GM18499 (cell line): ENCODE data around the gene PILRB.
"Not testable (repeated sequence)": the region's sequence is repeated elsewhere in the genome, so short reads cannot be mapped to it uniquely, and the experiment has no call there.

Experiments used
- ATAC-seq: cut with Tn5 transposase; IDR thresholded peaks from one replicate; pipeline ENCODE4 v1.9.1; 2021; ENCODE audit warnings: moderate number of reproducible peaks; ENCODE audit not compliant: insufficient read depth, unreplicated experiment

Gene PILRB

DNA sequence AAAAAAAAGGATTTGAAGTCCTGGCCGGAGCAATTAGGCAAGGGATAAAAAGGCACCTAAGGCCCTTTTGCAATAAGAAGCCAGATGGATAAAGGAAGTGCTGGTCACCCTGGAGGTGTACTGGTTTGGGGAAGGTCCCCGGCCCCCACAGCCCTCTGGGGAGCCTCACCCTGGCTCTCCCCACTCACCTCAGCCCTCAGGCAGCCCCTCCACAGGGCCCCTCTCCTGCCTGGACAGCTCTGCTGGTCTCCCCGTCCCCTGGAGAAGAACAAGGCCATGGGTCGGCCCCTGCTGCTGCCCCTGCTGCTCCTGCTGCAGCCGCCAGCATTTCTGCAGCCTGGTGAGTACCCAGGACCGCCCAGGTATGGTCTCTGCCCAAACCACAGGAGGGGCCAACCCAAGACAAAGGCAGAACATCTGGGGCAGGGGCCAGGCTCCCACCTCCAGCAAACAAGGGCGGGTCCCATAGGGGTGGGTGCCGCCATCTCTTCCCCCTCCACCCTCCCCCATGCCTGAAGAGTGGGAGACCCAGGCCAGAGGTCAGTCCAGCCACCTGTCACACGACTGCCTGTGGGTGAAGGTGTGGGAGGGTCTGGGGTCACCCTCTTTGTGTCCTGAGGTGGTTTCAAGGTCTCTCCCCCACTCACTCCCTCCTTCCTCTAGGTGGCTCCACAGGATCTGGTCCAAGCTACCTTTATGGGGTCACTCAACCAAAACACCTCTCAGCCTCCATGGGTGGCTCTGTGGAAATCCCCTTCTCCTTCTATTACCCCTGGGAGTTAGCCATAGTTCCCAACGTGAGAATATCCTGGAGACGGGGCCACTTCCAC is at the start of gene PILRB:
Gene PILRB (plus strand): TSS at position 91 of the 830 bp plus-strand sequence. CDS start 186 bp downstream, at position 277.
- no peak for ATAC-seq

DNA sequence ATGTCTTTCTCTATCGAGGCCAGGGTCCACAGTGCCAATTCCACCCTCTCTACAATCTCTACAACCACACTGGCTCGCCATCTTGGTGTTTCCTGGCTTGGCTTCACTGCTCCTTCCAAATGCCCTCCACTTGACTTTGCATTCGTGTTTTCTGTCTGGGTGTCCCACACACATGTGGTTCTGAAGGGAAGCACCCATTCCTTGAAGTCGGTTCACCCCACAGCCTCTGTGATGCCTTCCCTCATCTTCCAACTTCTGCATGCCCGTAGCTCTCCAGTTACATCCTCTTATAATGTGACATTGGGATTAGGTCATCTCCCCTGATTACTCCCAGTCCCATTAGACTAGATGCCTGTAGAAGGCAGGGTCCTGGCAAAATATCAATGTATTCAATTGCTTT is 39.6 kb upstream of the PILRB start:
- ATAC-seq = not testable (repeated sequence)

DNA sequence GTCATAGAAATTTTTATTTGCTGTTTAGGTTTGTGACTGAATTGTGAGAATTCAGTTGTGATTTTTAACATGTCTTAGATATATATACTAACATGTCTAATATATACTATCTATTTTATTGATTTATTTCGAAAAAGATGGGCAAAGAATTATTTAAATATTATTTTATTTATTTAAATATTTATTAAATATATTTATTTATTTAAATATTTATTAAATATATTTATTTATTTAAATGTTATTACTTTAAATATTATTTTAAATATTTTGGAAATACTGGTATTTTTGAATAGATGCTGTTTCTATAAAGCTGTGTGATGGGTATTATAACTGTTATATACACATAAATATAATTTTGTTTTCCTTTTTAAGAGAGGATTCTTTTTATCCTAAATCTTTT is 36.3 kb upstream of the PILRB start:
- ATAC-seq = not testable (repeated sequence)

DNA sequence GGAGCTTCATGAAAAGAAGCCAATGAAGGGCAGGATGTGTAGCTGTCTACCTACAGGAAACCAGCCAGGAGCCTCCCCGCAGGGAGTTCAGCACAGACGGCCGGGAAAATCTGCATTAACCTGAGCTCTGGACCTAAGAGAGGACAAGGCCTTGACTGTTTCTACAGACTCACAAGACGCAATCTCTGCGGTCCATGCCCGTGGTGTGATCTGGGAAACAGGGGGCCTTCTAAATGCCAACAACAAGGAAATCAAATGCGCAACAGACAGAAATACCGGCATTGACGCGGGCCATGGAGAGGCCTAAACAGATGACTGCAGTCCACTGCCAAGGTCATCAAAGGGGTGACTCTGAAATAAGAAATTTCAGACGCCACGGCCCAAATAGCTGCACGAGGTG is 33.7 kb upstream of the PILRB start:
- ATAC-seq = not testable (repeated sequence)

DNA sequence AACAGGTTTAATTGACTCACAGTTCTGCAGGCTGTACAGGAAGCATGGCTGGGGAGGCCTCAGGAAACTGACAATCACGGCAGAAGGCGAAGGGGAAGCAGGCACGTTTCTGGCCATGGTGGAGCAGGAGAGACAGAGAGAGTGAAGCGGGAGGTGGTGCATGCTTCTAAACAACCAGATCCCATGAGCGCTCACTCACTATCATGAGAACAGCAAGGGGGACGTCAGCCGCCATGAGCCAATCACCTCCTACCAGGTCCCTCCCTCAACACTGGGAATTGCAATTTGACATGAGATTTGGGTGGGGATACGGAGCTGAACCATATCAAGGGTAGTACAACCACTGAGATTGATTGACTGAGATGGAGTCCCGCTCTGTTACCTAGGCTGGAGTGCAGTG is 32.2 kb upstream of the PILRB start:
- ATAC-seq = not testable (repeated sequence)

DNA sequence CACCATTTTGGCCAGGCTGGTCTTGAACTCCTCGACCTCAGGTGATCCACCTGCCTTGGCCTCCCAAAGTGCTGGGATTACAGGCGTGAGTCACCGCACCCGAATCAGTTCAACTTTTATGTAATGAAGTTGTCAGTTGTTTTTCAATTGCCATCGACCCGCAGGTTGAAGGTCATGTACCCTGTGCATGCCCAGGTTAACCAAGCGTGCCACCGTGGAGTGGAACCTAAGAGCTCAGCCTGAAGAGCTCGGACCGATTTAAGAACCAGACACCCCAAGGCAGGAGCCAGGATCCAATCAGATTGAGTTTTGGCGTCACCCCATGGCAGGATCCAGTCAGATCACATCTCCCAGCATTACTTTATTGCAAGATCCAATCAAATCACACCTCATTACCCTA is 31.0 kb upstream of the PILRB start:
- ATAC-seq = not testable (repeated sequence)

DNA sequence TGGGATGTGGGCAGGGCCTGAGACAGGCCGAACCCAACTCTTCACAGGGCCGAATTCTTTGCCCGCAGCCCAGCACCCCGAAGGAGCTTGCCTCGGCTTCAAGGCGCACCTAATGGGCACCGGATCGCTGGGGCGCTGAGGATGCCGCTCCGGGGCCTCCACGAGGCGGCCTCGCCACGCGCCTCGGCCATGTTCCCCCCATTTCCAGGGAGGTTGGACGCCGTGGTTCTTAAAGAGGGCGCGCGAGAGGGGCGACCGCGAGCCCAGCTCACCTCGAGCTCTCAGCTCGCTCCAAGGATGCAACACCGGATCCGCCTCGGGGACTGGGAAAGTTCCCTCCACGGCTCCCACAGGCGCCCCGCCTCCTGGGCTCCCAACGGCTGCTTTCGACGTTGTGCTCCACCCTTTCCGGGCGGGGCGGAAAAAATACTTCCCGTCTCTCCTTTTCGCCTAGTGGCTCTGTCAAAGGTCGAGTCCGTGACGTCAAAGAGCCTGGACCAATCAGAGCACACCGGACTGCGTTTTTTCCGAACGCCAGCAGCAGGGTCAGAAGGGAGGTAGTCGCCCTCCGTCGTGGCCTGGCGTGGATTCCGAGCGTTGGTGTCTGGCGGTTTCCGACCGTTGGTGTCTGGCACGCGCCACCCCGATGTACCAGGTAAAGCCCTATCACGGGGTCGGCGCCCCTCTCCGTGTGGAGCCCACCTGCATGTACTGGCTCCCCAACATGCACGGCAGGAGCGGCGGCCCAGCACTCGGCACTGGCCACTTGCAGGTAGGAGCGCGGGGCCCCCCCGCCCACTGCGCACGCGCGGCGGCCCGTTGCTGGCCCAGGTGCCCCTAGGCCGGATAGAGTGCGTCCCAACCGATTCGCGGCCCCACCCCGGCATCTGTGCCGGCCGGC is 22.1 kb upstream of the PILRB start:
- peak; percentile 82 for ATAC-seq

DNA sequence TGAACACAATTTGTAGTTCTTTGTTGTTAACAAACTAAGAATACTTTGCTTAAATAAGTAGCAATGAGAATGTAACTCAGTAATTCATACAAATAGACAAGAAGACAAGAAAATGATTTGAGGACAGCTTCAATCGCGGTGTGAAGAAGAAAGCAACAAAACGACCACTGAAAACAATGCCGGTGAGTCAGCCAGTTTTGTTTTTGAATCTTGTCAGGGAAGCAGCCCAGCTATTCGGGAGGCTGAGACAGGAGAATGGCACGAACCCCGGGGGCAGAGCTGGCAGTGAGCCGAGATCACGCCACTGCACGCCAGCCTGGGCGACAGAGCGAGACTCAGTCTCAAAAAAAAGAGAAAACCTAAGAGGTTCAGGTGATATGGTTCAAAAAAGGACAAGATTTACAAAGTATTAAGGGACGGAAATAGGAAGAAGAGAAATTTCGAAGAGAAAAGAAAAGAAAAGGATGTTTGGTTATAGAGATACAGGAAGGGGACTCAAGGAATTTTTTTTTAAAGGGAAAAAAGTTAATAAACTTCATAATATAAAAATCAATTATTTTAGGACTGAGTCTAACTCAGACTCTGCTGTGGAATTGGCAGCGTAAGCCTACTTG is 19.7 kb upstream of the PILRB start:
- ATAC-seq = not testable (repeated sequence)

DNA sequence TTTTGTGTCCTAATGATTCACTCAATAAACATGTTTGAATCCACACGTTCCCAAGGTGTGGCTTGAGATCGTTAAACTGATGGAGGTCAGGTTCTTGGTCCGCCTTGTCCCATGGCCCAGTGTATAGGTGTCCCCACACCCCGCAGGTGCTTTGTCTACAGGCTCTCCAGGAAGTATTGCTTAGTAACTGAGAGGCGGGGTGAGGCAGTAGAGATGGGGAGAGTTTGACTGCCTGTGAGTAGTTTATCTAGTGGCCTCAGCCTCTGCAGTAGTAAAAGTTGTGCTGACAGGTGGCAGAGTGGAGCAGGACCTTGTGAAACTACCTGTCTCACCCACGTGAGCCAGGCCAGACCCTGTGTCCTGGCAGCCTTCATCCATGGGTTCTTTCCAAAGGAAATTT is 16.6 kb upstream of the PILRB start:
- ATAC-seq = not testable (repeated sequence)

DNA sequence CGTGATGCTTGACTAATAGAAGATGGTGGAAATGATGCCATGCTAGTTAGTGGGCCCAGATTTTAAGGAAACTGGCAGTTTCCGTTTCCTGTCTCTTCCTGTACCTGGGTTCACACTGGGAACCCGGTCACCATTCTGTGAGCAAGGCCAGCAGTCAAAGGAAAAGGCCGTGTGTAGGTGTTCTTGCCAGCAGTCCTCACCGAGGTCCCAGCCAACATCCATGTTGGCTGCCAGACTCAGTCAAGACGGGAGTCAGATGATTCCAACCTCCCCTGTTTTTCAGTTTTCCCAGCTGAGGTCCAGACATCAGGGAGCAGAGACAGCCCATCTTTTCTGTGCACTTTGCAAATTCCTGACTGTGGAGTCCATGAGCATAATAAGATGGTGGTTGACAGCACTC is 15.2 kb upstream of the PILRB start:
- ATAC-seq = no peak

DNA sequence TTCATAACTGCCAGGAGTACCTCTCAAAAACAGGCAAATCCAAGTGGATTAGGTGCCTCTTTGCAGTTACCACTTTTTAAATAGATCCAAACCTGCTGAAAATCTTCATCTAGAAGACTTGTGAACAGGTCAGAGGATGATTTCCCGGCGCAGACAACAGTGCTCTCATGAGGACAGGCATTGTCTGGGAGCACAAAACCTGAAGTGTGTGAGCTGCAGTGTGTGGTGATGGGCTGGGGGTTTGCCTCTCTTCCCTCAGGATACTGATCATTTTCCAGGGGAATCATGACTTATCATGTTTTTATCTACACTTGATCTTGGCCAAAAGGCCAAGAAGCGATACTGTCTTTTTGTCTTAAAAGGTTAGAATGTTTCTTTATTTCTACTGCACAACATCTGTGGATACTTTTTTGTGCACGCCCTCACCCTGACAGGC is 13.8 kb upstream of the PILRB start:
- not testable (repeated sequence) for ATAC-seq

DNA sequence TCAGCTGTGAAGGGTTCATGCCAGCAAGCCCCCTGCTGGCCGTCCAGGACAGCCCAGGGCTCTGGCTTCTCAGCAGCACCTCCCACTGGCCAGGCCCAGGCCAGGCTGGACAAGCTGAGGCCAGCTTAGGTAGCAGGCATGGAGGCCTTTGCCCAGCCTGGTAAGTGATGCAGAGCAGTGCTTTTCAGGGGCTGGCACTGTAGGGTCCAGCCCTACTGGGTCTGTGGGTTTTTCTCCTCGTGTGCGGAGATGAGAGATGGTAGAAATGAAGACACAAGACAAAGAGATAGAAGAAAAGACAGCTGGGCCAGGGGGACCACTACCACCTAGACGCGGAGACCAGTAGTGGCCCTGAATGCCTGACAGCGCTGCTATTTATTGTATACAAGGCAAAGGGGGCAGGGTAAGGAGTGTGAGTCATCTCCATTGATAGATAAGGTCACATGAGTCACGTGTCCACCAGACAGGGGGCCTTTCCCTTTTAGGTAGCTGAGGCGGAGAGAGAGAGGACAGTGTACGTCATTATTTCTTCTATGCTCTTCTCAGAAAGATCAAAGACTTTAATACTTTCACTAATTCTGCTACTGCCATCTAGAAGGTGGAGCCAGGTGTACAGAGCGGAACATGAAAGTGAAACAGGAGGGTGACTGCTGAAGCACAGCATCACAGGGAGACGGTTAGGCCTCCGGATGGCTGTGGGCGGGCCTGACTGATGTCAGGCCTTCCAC is 13.2 kb upstream of the PILRB start:
- ATAC-seq = not testable (repeated sequence)

DNA sequence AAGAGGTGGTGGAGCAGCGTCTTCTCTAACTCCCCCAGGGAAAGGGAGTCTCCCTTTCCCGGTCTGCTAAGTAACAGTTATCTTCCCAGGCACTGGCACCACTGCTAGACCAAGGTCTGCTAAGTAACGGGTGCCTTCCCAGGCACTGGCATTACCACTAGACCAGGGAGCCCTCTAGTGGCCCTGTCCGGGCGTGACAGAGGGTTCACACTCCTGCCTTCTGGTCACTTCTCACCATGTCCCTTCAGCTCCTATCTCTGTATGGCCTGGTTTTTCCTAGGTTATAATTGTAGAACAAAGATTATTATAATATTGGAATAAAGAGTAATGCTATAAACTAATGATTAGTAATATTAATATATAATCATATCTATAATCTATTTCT is 12.6 kb upstream of the PILRB start:
- not testable (repeated sequence) for ATAC-seq

DNA sequence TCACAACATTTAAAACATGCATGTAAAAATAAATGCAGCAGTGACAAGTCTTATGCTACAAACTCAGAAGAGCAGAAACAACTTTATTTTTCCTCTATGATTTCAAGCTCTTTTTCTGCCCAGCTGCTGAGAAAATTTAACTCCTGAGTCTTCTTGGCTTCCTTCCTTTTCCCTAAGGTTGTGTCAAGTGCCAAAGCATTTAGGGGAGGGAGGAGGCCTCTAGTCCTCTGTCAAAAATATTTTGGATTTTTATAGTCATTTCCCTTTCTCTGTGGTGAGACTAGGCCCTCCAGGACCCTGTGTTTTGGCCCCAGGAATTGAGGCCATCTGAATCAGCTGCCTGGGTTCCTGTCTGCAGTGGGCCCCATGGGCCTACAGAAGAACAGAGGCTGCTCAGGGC is 11.0 kb upstream of the PILRB start:
- no peak for ATAC-seq

DNA sequence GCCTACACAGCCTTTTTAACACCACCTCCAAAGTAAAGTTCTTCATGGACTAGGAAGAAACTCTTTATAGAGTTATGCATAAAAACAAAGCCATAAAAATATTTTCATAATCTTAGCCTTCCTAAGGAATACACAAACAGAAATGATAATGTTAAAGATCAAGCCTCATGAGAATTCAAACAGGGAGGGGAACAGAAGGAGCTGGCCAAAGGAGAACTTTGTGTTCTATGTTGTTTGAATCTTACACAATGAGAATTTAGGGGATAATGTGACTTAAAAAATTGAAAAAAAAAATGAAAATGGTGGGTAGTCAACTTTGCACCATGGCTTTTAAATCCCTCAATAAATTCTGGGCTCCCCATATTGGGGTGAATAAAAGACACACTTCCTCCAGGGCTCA is 9.1 kb upstream of the PILRB start:
- no peak for ATAC-seq

DNA sequence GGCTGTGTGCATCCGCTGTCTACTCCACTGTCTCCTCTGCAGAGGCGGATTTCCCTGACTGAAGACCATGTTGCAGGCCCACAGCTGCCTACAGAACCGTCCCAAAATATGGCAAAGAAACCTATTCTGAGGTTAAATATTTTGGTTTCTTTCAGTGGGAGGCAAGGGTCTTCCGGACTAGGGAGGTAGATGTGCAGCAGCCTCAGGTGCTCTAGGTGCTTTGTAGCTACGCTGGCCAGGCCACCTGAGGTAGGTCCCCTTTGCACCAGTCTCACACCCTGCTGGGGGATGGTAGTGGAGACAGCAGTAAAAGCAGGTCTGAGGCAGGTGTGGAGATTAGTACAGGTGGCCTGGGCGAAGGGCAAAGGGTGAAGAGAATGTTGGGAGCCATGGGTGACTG is 8.2 kb upstream of the PILRB start:
- ATAC-seq = no peak

DNA sequence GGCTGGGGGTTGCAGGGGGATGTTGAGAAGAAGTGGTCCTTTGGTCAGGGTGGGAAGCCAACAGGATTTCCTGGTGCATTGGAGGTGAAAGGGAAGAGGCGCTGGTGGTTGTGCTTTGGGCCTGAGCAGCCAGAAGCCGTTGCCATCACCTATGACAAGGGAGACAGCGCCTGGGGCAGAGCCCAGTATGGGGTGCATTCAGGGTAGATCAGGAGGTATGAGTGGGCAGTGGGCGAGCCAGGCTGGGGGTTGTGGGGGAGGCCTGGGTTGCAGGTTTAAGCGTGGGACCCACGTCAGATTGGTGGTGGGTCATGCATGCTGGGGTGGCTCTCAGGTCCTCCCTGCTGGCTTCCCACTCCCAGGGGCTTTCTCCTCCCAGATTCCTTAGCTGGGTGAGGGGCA is 6.3 kb upstream of the PILRB start:
- ATAC-seq = no peak

DNA sequence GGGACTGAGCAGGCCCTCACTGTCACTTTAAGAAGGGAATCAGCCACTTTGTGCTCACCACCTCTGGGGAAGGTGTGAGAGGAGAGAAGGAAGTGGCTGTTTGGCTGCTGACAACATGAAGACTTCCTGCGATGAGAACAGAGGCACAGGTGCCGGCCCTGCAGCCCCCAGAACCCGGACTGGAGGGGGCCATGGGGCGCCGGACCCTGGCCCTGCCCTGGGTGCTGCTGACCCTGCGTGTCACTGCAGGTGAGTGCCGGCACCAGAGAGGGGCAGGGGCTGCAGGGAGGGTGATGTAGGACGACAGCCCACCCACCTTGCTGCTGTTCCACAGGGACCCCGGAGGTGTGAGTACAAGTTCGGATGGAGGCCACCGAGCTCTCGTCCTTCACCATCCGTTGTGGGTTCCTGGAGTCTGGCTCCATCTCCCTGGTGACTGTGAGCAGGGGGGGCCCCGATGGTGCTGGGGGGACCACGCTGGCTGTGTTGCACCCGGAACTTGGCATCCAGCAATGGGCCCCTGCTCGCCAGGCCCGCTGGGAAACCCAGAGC is 5.6 kb upstream of the PILRB start:
- ATAC-seq = not testable (repeated sequence)

DNA sequence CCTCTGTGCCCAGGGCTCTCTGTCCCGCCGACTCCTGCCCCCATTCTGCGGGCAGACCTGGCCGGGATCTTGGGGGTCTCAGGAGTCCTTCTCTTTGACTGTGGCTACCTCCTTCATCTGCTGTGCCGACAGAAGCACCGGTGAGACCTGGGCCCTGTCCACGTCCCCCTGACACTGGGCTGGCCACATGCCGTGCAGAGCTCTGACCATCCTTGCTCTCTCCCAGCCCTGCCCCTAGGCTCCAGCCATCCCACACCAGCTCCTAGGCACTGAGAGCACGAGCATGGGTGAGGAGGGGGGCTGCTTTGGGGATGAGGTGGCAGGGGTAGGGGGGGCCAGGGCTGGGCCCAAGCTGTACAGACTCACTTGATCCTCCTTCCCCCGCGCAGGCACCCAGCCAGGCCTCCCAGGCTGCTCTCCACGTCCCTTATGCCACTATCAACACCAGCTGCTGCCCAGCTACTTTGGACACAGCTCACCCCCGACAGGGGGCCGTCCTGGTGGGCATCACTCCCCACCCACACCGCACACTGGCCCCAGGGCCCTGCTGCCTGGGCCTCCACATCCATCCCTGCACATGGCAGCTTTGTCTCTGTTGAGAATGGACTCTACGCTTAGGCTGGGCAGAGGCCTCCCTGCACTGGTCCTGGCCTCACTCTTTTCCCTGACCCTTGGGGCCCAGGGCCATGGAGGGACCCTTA is 4.8 kb upstream of the PILRB start:
- no peak for ATAC-seq
